Heart right ventricle (tissue), 16 donors: ENCODE data around the gene TXNDC17. TPM values are rescaled to one million over a fixed set of nuclear protein-coding genes. Genes with fewer than 3 reads are reported as not detected.

Experiments
- ATAC-seq, 8 donors: fragments of 200-7000 bp; cut with Tn5 transposase; one replicate each; pipeline ENCODE4 v1.9.1; 2020; ENCODE audit warnings: mild to moderate bottlenecking in 8 of 8, moderate library complexity in 8 of 8, moderate number of reproducible peaks in 1 of 8
- DNase-seq, 2 donors: peaks; one replicate each; pipeline ENCODE4 v3.0.0-alpha.2; 2020
- H3K27ac ChIP-seq, 10 donors: fragments of 200-600 bp; sonication (generic) in 2 of 10; one replicate each; pipeline versions ENCODE4 v1.5.0 to v1.8.0; 2020 to 2022; ENCODE audit warnings: mild to moderate bottlenecking in 3 of 10
- H3K27me3 ChIP-seq, 7 donors: fragments of 200-600 bp; one replicate each; pipeline ENCODE4 v1.8.0; 2021 to 2022; ENCODE audit warnings: mild to moderate bottlenecking in 2 of 7
- H3K36me3 ChIP-seq, 9 donors: fragments of 200-600 bp; sonication (generic) in 1 of 9; one replicate each; pipeline versions ENCODE4 v1.5.0 to v1.8.0; 2020 to 2022; ENCODE audit warnings: mild to moderate bottlenecking in 2 of 9
- H3K4me1 ChIP-seq, 9 donors: fragments of 200-600 bp; sonication (generic) in 1 of 9; one replicate each; pipeline versions ENCODE4 v1.5.0 to v1.8.0; 2020 to 2022; ENCODE audit warnings: mild to moderate bottlenecking in 4 of 9
- H3K4me3 ChIP-seq, 10 donors: fragments of 200-600 bp; sonication (generic) in 2 of 10; one replicate each; pipeline versions ENCODE4 v1.5.0 to v1.8.0; 2020 to 2022; ENCODE audit warnings: mild to moderate bottlenecking in 7 of 10, moderate library complexity in 2 of 10
- H3K9me3 ChIP-seq, 11 donors: fragments of 200-600 bp in 10 of 11; sonication (generic) in 2 of 11; one replicate each; pipeline versions ENCODE4 v1.5.0 to v1.8.0; 2013 to 2022; ENCODE audit warnings: mild to moderate bottlenecking in 2 of 11, control low read depth in 1 of 11, moderate library complexity in 1 of 11
- CTCF ChIP-seq, 9 donors: fragments of 200-600 bp; sonication (generic) in 2 of 9; IDR thresholded peaks; one replicate each; pipeline versions ENCODE4 v1.5.0 to v1.8.0; 2021 to 2022; ENCODE audit warnings: antibody characterized with exemption in 9 of 9, mild to moderate bottlenecking in 5 of 9, moderate library complexity in 1 of 9
- WGBS, 2 donors: extraction: QIAGEN DNeasy Blood & Tissue Kit; methylation state at CpG; one replicate each; pipeline ENCODE4 v1.1.7; 2013; ENCODE audit warnings: inconsistent platforms in 1 of 2; 5-methylcytosine and 5-hydroxymethylcytosine counted together
- intact Hi-C, 10 donors: fragments of 100-400 bp; cut with DNase I; formaldehyde crosslinking; loops; one replicate each; pipeline versions ENCODE4 v1.11.1 to v1.14.2; 2022
- polyA plus RNA-seq, 2 donors: library from polyadenylated mRNA; stranded (reverse); fragments of 200-250 nt; gene quantifications; one replicate each; pipeline ENCODE4 v1.2.3, GENCODE V29; 2013
- total RNA-seq, 10 donors: library from RNA; stranded (reverse); fragmentation: NEBNext Ultra II Directional in 3 of 10; extraction: Animal tissue kit (Norgen Biotek cat#: 25700) in 3 of 10; gene quantifications; one replicate each; pipeline versions ENCODE4 v1.2.1 to v1.2.4, GENCODE V29; 2021 to 2023
- donor health status: Arrhythmogenic right ventricular cardiomyopathy.
- donor health status: ischemic (EF 13 %, LVEDD 7.1; RV severe dilation, severe dysfunction).
- donor health status: healthy with polysubstance abuse.
- donor health status: DM: no; HTN: yes; CAD: no.
- donor health status: DM: no; HTN: no; CAD: no.
- donor health status: ischemic (EF 25% LVEDD 6.9; RV normal size, moderate dysfunction).
- donor health status: ischemic (EF 25% LVEDD 5.7; RV mildly dilated, moderate dysfunction).
- donor health status: healthy.
- donor health status: DM: yes; HTN: yes; CAD: no.
- donor health status: Ischemic cardiomyopathy.
- donor health status: ischemic (EF 35%, LVEDD 5.7; RV mildly dilated, moderate dysfunction).
- donor health status: nonischemic (EF 11% LVEDD 7.7; RV severe dilation, severe dysfunction).
- donor health status: DM: yes; HTN: yes; CAD: no.
- donor health status: PGD.
- donor health status: ischemic (EF 29% LVEDD 5.4; RV normal size, mild dysfunction).
- donor health status: nonischemic (EF 23%, LVEDD 6.1; RV moderate dilation, normal function).

The TXNDC17 gene
- total and polyA plus RNA-seq, 12 donors: 33.3 to 172 (median 43.7) TPM

GRCh38 chr17:6683081-6683684 is 42.3 kb downstream of the TXNDC17 start:
- H3K4me1 ChIP-seq: no peaks in the 10 kb centered on the region
- no peaks in the 10 kb centered on the region for H3K9me3 ChIP-seq
- DNase-seq (no peak), ATAC-seq (no peak)
- WGBS, 2 donors: 95 to 96% methylated on average over 3 of the region's 3 CpGs
- TF ChIP-seq CTCF (IDR thresholded peaks at IDR 0.05): no peak
- H3K4me3 ChIP-seq: no peak overlapping the region
- H3K27me3 ChIP-seq: peaks cover 0 to 30% (median 28%) of the 10 kb centered on the region in 7 donors
- intact Hi-C loops: no loop called here
- no peak overlapping the region for H3K27ac ChIP-seq
- H3K36me3 ChIP-seq: no peaks in the 10 kb centered on the region

GRCh38 chr17:6683730-6684459 is 43.0 kb downstream of the TXNDC17 start:
- peaks cover 0 to 24% (median 21%) of the 10 kb centered on the region in 7 donors for H3K27me3 ChIP-seq
- no peak overlapping the region for H3K27ac ChIP-seq
- no peaks in the 10 kb centered on the region for H3K9me3 ChIP-seq
- H3K4me3 ChIP-seq: no peak overlapping the region
- no peak for DNase-seq
- no peaks in the 10 kb centered on the region for H3K4me1 ChIP-seq
- no peak for TF ChIP-seq CTCF (IDR thresholded peaks at IDR 0.05)
- 86 to 89% methylated on average over 3 of the region's 3 CpGs for WGBS, 2 donors
- H3K36me3 ChIP-seq: no peaks in the 10 kb centered on the region
- no peak for ATAC-seq
- intact Hi-C loops: no loop called here

GRCh38 chr17:6684460-6684783 is 43.6 kb downstream of the TXNDC17 start:
- Histone ChIP-seq H3K4me1 (no peaks in the 10 kb centered on the region), H3K27me3 (peaks cover 0 to 19% (median 18%) of the 10 kb centered on the region in 7 donors), H3K27ac (no peak overlapping the region), H3K9me3 (no peaks in the 10 kb centered on the region), H3K36me3 (no peaks in the 10 kb centered on the region), H3K4me3 (no peak overlapping the region)
- DNase-seq: no peak
- ATAC-seq: no peak
- no peak for TF ChIP-seq CTCF (IDR thresholded peaks at IDR 0.05)
- intact Hi-C loops: no loop called here
- 47 to 49% methylated on average over 7 of the region's 7 CpGs for WGBS, 2 donors

- H3K4me1 ChIP-seq: no peaks in the 10 kb centered on the region
- H3K36me3 ChIP-seq: no peaks in the 10 kb centered on the region
- DNase-seq (no peak), ATAC-seq (no peak)
- H3K4me3 ChIP-seq: no peak overlapping the region
- H3K27ac ChIP-seq: no peak overlapping the region
- no peaks in the 10 kb centered on the region for H3K9me3 ChIP-seq
- TF ChIP-seq CTCF (IDR thresholded peaks at IDR 0.05): no peak
- WGBS, 2 donors: 76 to 78% methylated on average over 14 of the region's 14 CpGs
- intact Hi-C loops: no loop called here
- H3K27me3 ChIP-seq: peaks cover 0 to 21% (median 17%) of the 10 kb centered on the region in 7 donors
Observed at GRCh38 chr17:6684881-6685767, 44.3 kb downstream of the TXNDC17 start.
